SJCRH30 (cell line): Measurements from ENCODE around the gene MPC1. TPM values are rescaled to one million over a fixed set of nuclear protein-coding genes. Genes with fewer than 3 reads are reported as not detected.

Experiments
- total RNA-seq: library from RNA; depleted of rRNA; stranded (reverse); fragments of >200 nt; shearing (Covaris generic); gene quantifications from 2 replicates; pipeline ENCODE4 v1.2.3, GENCODE V29; 2014; rRNA removed

MPC1 gene
- total RNA-seq, 1 experiment from 2014 or later: 89.2 TPM

Other genes starting within 250 kb of the MPC1 start
- 0.20 TPM in 1 of 2 replicates, not detected in the other for gene TBXT, start 215.1 kb downstream of the MPC1 start, total RNA-seq
- gene PRR18, start 74.5 kb downstream of the MPC1 start, total RNA-seq: 0.33 and 0.47 TPM in 2 replicates
- gene SFT2D1, start 40.4 kb downstream of the MPC1 start, total RNA-seq: 70.1 and 75.8 TPM in 2 replicates
- gene RAMACL, start 203.7 kb upstream of the MPC1 start, total RNA-seq: 0.12 and 0.15 TPM in 2 replicates
- 4.2 and 6.3 TPM in 2 replicates for gene RPS6KA2, start 244.3 kb upstream of the MPC1 start, total RNA-seq